Hematopoietic multipotent progenitor cell treated with erythropoietin and hydrocortisone succinate and interleukin-3 and kit ligand, for 4 days (in vitro differentiated cells): Measurements from ENCODE around the gene RBM34.
A peak's percentile ranks its signal among the peaks of the same experiment; 100 is the strongest.
"Not testable (repeated sequence)": the region's sequence is repeated elsewhere in the genome, so short reads cannot be mapped to it uniquely, and the experiment has no call there.

Source experiments
- DNase-seq: peaks from one replicate; pipeline ENCODE4 v3.0.0-alpha.2; 2015

Gene RBM34, protein sequence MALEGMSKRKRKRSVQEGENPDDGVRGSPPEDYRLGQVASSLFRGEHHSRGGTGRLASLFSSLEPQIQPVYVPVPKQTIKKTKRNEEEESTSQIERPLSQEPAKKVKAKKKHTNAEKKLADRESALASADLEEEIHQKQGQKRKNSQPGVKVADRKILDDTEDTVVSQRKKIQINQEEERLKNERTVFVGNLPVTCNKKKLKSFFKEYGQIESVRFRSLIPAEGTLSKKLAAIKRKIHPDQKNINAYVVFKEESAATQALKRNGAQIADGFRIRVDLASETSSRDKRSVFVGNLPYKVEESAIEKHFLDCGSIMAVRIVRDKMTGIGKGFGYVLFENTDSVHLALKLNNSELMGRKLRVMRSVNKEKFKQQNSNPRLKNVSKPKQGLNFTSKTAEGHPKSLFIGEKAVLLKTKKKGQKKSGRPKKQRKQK

DNA sequence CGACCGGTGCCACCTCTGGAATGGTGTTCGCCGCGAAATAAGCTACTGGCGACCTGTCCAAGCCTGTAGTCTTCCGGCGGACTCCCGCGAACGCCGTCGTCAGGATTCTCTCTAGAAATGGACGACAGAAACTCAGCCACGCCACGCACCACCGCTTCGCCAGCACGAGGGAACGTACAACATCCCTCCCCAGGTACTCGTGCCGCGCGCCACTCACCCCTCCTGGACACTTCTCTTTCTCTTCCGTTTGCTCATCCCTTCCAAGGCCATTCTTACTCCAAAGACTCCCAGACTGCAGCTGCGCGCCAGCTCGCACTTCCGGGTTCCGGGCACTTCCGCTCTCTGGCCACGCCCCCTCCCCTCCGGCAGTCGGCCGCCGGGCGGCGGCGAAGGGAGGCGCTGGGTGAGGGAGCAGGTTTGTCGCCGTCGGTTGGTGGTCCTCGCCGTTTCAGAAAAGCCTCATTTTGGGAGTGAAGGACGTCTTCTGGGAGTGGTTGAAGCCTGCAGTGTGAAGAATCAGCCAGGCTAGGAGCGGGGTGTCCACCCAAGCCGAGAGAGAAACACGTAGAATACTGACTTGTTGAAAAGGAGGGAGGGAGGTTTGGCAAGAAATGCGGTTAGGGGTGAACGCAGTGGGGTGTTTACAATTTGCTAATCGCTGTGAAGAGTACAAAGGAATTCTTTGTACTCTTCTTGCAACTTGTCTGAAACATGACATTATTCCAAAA is at the start of gene RBM34:
Gene RBM34 (minus strand): TSS at position 294 of the 728 bp plus-strand sequence. CDS start 24 bp downstream, at position 270.
- peak; percentile 96 for DNase-seq

DNA sequence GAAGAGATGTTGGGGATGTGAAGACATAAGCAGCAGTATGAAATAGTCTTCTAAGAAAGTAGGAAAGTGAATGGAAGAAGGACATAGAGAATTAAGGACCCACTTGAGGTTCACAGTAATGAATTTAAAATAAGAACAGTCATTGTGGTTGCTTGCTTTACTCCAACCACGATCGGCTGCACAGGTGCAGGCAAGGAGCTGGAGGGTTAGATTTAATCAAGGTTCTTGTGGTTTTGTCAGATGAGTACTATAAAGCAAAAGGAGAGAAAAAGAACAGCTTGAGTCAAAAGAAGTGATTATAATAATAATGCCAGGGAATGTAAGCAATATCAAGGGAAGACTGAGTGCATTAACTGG is 46.1 kb upstream of the RBM34 start:
- peak; percentile 75 for DNase-seq

DNA sequence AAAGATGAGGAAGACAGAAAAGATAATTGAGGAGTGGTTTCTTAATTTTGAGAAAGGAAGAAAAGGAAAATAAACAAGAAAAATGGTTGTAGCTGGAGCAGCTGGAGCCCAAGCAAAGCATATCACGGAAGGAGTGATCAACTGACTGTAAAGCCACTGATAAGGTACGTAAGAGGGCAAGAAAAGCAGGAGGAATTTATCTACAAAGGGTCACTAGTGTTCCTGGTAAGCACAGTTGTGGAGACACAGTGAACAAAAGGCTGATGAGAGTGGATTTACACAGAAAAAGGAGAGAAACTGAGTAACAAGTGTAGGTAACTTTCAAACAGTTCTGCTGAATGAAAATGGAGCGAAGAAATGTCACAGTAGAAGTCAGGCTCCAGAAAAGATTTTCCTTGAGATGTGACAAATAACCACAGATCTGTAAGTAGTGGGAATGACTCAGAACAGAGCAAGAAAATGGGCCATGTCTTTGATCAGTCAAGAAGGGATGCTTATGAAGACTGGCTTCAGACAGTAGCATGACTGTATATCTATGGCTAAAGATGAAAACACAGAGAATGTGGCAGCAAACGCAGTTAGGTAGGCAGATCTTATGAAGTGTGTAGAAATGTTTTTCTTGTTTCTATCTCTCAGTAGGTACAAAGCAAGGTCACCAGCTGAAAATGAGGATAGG is 45.6 kb upstream of the RBM34 start:
- DNase-seq: peak; percentile 49

DNA sequence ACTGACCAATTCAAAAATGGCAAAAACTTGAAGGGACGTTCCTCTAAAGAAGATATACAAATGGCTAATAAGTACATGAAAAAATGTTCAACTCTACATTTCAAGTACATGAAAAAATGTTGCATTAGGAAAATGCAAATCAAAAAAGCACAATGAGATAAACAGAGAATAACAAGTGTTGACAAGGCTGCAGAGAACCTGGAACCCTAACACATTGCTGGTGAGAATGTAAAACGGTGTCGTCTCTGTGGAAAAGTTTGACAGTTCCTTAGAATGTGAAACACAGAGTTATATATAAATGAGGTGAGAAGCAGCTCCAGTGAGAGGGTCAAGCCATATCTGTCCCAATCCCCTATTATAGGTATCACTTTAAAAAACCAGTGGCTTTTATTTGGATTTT is 44.6 kb upstream of the RBM34 start:
- no peak for DNase-seq

DNA sequence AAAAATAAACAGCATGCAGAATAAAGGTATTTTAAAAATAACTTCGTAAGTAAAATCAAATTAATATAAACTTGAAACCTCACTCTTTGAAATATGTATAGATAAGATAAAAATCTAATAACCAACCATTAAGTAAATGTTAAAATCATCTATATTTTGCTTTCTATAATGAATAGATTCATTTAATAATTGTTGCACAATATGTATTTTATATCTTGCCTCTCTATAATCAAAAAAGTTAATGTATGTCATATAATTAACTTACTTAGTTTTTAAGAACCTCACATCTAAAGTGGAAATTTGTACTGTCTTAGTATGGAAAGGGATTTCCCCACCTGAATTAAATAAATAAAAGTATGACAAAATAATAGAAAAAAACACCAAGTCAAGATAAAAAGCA is 42.4 kb upstream of the RBM34 start:
- DNase-seq: no peak

DNA sequence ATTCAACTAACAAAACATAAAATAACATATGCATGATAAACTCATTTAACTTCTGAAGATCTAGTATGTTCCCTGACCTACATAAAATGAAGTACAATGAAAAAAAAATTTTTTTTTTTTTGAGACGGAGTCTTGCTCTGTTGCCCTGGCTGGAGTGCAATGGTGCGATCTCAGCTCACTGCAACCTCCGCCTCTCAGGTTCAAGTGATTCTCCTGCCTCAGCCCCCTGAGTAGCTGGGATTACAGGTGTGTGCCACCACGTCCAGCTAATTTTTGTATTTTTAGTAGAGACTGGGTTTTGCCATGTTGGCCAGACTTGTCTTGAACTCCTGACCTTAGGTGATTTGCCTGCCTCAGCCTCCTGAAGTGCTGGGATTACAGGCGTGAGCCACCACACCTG is 41.4 kb upstream of the RBM34 start:
- not testable (repeated sequence) for DNase-seq

DNA sequence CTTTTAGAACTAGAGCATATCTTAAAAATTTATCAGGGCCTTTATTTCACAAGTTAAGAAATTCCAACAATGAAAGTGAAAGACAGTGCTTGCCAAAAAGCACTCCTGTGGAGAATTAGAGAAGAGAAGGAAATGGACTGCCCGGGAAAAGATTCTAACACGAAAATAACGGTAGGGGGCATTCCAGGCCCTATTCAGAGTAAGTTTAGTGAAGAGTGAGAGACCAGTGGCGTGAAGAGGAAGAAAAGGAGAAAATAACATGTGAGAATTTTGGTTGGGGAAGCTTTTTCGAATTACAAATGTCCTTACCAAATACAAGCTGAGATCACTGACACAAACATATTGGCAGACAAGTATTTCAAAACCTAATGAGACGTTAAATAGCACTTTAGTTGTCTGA is 38.4 kb upstream of the RBM34 start:
- peak; percentile 72 for DNase-seq

DNA sequence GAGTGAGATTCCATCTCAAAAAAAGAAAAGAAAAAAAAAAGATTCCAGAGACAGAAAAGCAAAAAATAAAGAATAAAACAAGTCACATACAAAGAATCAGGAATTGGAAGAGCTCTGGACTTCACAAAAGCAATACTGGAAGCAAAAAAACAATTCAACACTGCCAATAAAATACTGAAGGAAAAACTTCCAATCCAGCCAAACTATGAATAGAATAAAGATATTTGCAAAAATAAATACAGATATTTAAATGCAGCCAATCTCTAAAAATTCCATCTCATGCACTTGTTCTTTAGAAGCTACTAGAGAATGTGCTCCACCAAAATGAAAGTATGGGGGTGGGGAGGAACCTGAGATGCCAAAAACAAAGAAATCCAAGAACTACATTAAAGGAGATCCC is 29.4 kb upstream of the RBM34 start:
- DNase-seq: no peak

DNA sequence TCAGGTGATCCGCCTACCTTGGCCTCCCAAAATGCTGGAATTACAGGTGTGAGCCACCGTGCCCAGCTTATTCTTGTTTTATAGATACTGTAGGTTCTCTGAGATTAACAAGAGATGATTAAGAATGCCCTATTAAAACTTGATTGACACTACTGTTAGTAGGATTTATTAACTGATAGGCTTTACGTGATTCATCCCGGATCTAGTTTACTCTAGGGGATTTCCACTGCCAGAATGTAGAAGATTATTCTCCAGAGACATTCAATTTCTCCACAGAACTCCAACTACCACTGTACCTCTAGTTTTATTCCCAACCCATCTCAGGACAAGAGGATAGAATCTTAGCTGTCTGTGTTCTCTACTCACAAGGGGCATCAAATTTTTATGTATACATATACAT is 26.3 kb upstream of the RBM34 start:
- DNase-seq: no peak

DNA sequence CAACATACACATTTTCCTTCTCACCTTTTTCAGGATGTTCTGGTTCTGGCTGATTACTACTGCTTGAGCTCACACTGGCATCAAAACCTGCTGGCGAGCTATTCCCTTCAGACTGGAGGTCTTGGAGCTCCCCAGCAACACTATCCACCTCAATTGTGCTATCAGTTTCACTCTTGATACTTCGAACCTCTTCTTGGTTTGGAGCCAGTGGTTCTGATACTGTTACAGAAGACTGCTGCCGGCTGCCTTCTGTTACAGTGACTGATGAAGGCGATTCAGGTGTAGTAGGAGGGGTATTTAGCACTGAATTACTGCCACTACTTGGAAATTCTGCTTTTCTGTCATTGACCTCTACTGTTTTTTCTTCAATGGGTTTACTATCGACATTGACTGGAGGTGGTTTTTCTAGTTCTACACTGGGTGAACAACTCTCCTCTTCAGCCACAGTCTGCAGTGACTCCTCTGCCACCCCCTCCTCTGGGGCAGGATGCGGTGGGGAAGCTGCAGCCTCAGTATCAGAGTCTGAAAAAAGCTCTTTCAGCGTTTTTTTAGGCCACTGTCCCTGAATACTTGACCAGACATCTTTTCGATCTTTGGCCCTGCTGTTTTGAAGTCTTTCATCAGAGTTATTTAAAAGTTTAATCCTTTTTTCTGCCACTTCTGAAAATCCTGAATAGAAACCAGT is 20.7 kb upstream of the RBM34 start:
- no peak for DNase-seq

DNA sequence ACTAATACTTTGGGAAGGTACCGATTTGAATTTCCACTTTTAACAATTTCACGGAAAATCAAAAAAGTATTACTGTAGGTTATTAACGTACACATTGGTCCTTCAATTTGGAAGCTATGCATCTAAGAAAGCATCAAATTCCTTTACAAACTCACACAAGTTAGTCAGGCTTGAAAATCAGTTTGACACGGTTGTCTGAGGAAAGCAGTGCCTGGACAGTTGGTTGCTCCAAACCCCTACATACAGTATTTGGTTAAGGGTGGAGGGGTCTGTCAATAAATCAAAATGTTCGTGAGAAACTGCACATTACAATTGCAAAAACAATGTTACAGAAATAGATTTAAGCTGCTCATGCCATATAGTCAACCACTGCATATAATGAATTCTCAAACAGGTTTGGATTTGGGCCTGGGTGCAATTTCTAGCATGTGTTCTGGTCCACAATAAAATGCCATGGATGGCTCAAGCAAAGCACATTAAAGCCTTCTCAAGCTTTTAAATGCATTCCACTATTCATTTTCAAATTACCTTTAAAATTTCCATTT is 19.9 kb upstream of the RBM34 start:
- DNase-seq: no peak

DNA sequence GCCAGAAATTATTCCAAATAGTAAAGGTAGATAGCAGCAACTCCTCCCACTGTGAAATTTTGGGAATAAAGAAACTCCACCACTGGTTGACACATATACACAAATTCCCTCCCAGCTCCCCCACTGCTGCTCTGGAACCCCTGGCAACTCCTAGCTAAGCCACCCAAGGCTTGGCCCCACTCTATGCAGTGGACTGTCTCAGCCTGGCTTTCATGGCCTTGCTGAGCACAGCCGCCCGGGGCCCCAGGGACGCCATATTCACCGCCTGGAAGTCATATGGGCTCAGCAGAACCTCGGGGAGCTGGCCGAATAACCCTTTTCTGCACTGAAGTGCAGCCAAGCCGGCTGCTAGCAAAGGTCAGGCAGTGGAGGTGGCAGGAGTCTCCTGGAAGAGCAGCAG is 15.4 kb upstream of the RBM34 start:
- DNase-seq: no peak

DNA sequence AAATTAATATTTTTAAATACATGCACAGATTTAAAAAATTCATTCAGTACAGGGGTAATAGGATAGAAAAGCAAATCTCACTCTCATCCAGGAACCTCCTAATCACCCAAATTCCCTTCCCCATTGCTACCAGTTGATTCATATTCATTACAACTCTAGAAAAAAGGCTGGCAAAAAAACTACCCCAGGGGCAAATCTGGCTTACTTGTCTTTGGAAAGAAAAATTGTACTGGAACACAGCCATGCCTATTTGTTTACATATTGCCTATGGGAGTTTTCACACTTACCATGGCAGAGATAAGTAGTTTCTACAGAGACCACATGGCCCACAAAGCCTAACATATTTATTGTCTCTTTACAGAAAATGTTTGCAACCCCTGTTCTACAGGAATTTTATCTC is 8.9 kb upstream of the RBM34 start:
- no peak for DNase-seq

DNA sequence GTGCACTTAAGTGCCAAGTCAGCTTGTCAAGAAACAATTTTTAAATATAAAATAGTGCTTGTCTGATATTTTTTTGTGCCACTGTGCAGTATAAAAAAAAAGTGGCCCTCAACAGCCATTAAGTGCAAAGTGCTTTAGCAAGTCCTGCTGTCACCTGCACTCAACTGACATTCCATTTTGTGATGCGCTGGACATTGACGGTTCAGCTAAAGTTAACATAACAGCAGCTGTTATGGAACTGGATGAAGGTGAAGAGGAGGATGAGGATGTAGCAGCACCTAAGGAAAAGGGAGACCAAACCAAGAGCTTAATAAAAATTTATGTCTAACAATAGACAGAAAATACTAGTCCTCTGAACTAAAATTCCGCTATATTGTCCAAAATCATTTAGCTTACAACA is 7.3 kb upstream of the RBM34 start:
- DNase-seq: no peak

DNA sequence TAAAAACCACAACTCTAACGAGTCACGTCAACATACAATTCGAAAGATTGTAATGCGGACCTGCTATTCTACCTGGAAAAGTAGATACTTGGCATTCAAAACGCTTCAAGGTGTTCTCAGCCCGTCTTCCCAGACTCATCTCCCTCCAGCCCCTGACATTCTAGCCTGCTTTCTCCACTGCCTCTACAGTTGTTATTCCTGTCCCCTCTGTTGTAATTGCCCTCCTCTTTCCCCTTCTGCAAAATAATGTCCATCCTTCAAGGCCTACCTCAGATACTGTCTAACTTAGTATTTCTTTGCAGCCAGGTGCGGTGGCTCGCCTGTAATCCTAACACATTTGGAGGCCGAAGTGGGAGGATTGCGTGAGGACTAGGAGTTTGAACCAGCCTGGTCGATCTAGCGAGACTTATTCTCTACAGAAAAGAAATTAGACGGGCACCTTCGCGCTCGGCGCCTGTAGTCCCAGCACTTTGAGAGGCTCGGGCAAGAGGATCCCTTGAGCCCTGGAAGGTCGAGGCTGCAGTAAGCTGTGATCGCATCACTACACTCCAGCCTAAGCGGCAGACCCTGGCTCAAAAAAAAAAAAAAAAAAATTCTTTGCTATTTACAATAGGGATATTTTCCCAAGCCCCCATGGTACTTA is 756 bp upstream of the RBM34 start:
- DNase-seq: peak; percentile 13

DNA sequence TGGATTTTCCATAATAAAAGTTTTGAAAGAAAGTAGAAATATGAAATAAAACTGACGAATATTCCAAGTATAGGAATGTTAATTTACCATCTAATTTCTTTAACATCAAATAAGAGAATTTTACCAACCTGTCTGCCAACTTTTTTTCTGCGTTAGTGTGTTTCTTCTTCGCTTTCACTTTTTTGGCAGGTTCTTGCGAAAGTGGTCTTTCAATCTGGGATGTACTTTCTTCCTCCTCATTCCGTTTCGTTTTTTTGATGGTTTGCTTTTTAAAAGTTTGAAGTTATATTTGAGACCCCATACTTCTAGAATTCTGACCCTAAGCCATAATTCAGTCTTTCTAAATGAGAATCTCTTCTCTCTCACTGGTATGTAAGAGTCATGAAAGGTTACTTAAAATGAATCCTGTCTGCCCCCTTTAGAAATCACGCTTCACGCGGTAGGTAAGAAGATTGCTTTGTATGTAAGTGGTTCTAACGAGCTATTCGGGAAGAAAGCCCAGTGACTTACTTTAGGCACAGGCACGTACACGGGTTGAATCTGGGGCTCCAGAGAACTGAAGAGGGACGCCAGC is 580 bp downstream of the RBM34 start:
- DNase-seq: peak; percentile 80

DNA sequence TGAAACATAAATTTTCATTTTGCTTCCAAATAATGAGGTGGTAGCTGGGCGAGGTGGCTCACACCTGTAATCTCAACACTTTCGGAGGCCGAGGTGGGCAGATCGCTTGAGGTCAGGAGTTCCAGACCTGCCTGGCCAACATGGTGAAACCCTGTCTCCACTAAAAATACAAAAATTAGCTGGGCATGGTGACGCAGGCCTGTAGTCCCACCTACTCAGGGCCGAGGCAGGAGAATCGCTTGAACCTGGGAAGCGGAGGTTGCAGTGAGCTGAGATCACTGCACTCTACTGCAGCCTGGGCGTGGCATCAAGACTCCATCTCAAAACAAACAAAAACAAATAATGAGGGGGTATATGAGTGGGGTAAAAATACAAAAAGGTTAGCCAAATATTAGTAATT is 1.1 kb downstream of the RBM34 start:
- peak; percentile 24 for DNase-seq

DNA sequence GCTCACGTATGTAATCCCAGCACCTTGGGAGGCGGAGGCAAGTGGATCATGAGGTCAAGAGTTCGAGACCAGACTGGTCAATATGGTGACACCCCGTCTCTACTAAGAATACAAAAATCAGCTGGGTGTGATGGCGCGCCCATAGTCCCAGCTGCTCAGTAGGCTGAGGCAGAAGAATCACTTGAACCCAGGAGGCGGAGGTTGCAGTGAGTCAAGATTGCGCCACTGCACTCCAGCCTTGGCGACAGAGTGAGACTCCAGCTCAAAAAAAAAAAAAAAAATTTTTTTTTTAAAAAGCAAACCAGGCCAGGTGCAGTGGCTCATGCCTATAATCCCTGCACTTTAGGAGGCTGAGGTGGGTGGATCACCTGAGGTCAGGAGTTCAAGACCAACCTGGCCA is 1.8 kb downstream of the RBM34 start:
- DNase-seq: not testable (repeated sequence)

DNA sequence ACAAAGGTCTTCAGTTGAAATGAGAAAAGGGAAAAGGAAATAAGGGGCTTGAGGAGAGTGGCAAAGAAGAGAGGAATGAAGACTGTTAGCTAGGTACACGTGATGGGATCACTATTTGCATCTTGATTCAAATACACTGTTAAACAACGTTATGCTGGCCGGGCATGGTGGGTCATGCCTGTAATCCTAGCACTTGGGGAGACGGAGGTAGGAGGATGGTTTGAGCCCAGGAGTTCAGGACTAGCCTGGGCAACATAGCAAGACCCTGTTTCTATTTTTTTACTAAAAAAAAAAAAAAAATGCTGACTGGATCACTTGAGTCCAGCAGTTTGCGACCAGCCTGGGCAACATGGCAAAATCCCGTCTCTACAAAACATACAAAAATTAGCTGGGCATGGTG is 2.4 kb downstream of the RBM34 start:
- no peak for DNase-seq

DNA sequence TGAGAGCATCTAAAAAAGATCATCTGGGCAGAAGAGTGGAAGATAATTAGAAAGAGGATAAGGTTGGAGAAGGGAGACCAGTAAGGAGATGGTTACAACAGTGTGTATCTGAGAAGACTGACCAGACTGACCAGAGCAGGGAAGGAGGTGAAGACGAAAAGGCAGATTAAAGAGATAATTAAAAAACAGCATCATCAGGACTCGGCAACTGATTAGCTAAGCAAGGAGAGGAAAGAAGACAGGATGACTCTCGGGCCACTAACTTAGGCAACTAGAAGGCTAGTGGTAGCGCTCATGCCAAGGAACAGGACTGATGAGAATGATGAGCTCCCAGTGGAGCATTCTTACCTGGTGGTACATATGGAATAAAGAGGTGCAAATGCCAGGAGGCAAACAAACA is 3.9 kb downstream of the RBM34 start:
- no peak for DNase-seq

DNA sequence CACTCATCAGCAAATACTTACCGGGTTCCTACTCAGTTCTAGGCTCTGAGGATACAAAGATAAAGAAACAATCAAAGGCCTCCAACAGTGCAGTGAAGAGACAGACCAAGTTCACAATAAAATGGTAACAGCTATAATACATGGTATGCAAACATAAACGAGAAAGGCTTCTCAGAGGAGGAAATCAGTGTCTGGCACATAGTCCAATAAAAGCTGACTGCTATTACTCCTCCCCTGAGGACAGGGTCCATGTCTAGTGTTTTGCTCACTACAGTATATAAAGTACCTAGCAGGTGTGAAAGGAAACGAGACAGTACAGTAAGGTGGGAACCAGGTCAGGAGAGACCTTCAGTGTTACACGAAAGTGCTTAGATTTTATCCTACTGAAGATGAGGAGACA is 4.3 kb downstream of the RBM34 start:
- DNase-seq: no peak

DNA sequence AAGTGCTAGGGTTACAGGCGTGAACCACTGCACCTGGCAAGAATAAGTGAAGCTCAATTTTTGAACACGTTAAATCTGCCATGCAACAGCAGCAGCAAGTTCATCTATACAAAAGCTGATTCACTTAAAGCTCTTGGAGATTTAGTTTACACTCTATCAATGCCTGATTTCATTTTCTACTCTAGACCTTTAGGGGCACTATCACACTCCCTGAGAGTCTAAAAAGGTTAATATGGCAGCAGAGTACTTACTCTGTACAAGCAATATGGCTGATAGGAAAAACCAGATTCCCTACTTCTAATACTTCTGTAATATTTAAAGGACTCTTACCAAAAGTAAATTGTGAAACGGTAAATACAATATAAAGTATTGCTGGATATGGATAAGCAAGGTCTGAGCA is 4.8 kb downstream of the RBM34 start:
- DNase-seq: peak; percentile 42
